ENCODE data around the gene GLCE. TPM values are rescaled to one million over a fixed set of nuclear protein-coding genes. Genes with fewer than 3 reads are reported as not detected.
"Not testable (repeated sequence)": the region's sequence is repeated elsewhere in the genome, so short reads cannot be mapped to it uniquely, and the experiment has no call there.

The GLCE gene
- total RNA-seq, 2 donors from 2014 or later, result 3.9 to 4.2 TPM

- H3K9me3 Mint-ChIP-seq, result no peaks in the 10 kb centered on the region
- ATAC-seq (replicated peaks in 1 of 2), result no peak
- no peak overlapping the region for H3K4me3 Mint-ChIP-seq
- H3K27ac Mint-ChIP-seq, result no peak overlapping the region
- no peaks in the 10 kb centered on the region for H3K36me3 Mint-ChIP-seq (ENCODE audit: insufficient read depth in 2 of 2)
- H3K4me1 Mint-ChIP-seq (ENCODE audit: low read depth), result no peaks in the 10 kb centered on the region
- no peak for DNase-seq
- peaks cover 2% of the 10 kb centered on the region for H3K27me3 Mint-ChIP-seq (ENCODE audit: low read depth)
These were observed 120.3 kb downstream of the GLCE start for GRCh38 chr15:69280783-69281182.

GRCh38 chr15:69282104-69282743, 121.8 kb downstream of the GLCE start:
- Mint-ChIP-seq H3K27ac (no peak overlapping the region), H3K36me3 (ENCODE audit: insufficient read depth in 2 of 2) (no peaks in the 10 kb centered on the region), H3K27me3 (ENCODE audit: low read depth) (no peaks in the 10 kb centered on the region), H3K9me3 (no peaks in the 10 kb centered on the region), H3K4me1 (ENCODE audit: low read depth) (no peaks in the 10 kb centered on the region), H3K4me3 (no peak overlapping the region)
- DNase-seq (no peak), ATAC-seq (replicated peaks in 1 of 2) (no peak)

GRCh38 chr15:69285834-69286233, 125.4 kb downstream of the GLCE start:
- H3K36me3 Mint-ChIP-seq (ENCODE audit: insufficient read depth in 2 of 2), result no peaks in the 10 kb centered on the region
- H3K4me3 Mint-ChIP-seq, result no peak overlapping the region
- DNase-seq (no peak), ATAC-seq (replicated peaks in 1 of 2) (no peak)
- H3K9me3 Mint-ChIP-seq, result no peaks in the 10 kb centered on the region
- no peaks in the 10 kb centered on the region for H3K27me3 Mint-ChIP-seq (ENCODE audit: low read depth)
- H3K27ac Mint-ChIP-seq, result no peak overlapping the region
- no peaks in the 10 kb centered on the region for H3K4me1 Mint-ChIP-seq (ENCODE audit: low read depth)

- H3K4me1 Mint-ChIP-seq (ENCODE audit: low read depth), result no peaks in the 10 kb centered on the region
- no peaks in the 10 kb centered on the region for H3K36me3 Mint-ChIP-seq (ENCODE audit: insufficient read depth in 2 of 2)
- ATAC-seq (replicated peaks in 1 of 2), result no peak
- H3K27me3 Mint-ChIP-seq (ENCODE audit: low read depth), result no peaks in the 10 kb centered on the region
- no peak for DNase-seq
- H3K9me3 Mint-ChIP-seq, result no peaks in the 10 kb centered on the region
- no peak overlapping the region for H3K27ac Mint-ChIP-seq
- H3K4me3 Mint-ChIP-seq, result no peak overlapping the region
These were observed 127.6 kb downstream of the GLCE start for GRCh38 chr15:69288011-69288410.

- H3K27ac Mint-ChIP-seq, result no peak overlapping the region
- no peak for DNase-seq
- no peak for ATAC-seq (replicated peaks in 1 of 2)
- H3K4me1 Mint-ChIP-seq (ENCODE audit: low read depth), result no peaks in the 10 kb centered on the region
- no peaks in the 10 kb centered on the region for H3K36me3 Mint-ChIP-seq (ENCODE audit: insufficient read depth in 2 of 2)
- no peaks in the 10 kb centered on the region for H3K9me3 Mint-ChIP-seq
- H3K27me3 Mint-ChIP-seq (ENCODE audit: low read depth), result no peaks in the 10 kb centered on the region
- no peak overlapping the region for H3K4me3 Mint-ChIP-seq
These were observed 128.3 kb downstream of the GLCE start for GRCh38 chr15:69288531-69289341.

- H3K27me3 Mint-ChIP-seq (ENCODE audit: low read depth), result no peaks in the 10 kb centered on the region
- DNase-seq (no peak), ATAC-seq (replicated peaks in 1 of 2) (no peak)
- H3K9me3 Mint-ChIP-seq, result no peaks in the 10 kb centered on the region
- H3K27ac Mint-ChIP-seq, result no peak overlapping the region
- H3K4me1 Mint-ChIP-seq (ENCODE audit: low read depth), result no peaks in the 10 kb centered on the region
- H3K4me3 Mint-ChIP-seq, result no peak overlapping the region
- no peaks in the 10 kb centered on the region for H3K36me3 Mint-ChIP-seq (ENCODE audit: insufficient read depth in 2 of 2)
These were observed 129.1 kb downstream of the GLCE start for GRCh38 chr15:69289342-69290146.

GRCh38 chr15:69290346-69291164, 130.1 kb downstream of the GLCE start:
- no peak for ATAC-seq (replicated peaks in 1 of 2)
- no peaks in the 10 kb centered on the region for H3K4me1 Mint-ChIP-seq (ENCODE audit: low read depth)
- DNase-seq, result no peak
- H3K4me3 Mint-ChIP-seq, result no peak overlapping the region
- peaks cover 7% of the 10 kb centered on the region for H3K27me3 Mint-ChIP-seq (ENCODE audit: low read depth)
- no peaks in the 10 kb centered on the region for H3K36me3 Mint-ChIP-seq (ENCODE audit: insufficient read depth in 2 of 2)
- H3K9me3 Mint-ChIP-seq, result no peaks in the 10 kb centered on the region
- no peak overlapping the region for H3K27ac Mint-ChIP-seq

- H3K4me1 Mint-ChIP-seq (ENCODE audit: low read depth); H3K9me3 Mint-ChIP-seq: not testable (repeated sequence)
These were observed 131.2 kb downstream of the GLCE start for GRCh38 chr15:69291651-69292050.

GRCh38 chr15:69292826-69293420, 132.5 kb downstream of the GLCE start:
- DNase-seq, result no peak
- no peak for ATAC-seq (replicated peaks in 1 of 2)
- no peaks in the 10 kb centered on the region for H3K36me3 Mint-ChIP-seq (ENCODE audit: insufficient read depth in 2 of 2)
- H3K27ac Mint-ChIP-seq, result no peak overlapping the region
- H3K27me3 Mint-ChIP-seq (ENCODE audit: low read depth), result peaks cover 26% of the 10 kb centered on the region
- H3K4me3 Mint-ChIP-seq, result no peak overlapping the region
- H3K9me3 Mint-ChIP-seq, result no peaks in the 10 kb centered on the region
- no peaks in the 10 kb centered on the region for H3K4me1 Mint-ChIP-seq (ENCODE audit: low read depth)

More at GRCh38 chr15:69291651-69292050, 131.2 kb downstream of the GLCE start:
- H3K36me3 Mint-ChIP-seq (ENCODE audit: insufficient read depth in 2 of 2); H3K27ac Mint-ChIP-seq; DNase-seq; ATAC-seq (replicated peaks in 1 of 2); H3K4me3 Mint-ChIP-seq: not testable (repeated sequence)
- H3K27me3 Mint-ChIP-seq (ENCODE audit: low read depth), result peaks cover 14% of the 10 kb centered on the region

GRCh38 chr15:69293741-69294615, 133.5 kb downstream of the GLCE start:
- no peak overlapping the region for H3K27ac Mint-ChIP-seq
- no peaks in the 10 kb centered on the region for H3K4me1 Mint-ChIP-seq (ENCODE audit: low read depth)
- no peak for ATAC-seq (replicated peaks in 1 of 2)
- H3K36me3 Mint-ChIP-seq (ENCODE audit: insufficient read depth in 2 of 2), result no peaks in the 10 kb centered on the region
- DNase-seq, result no peak
- peaks cover 31% of the 10 kb centered on the region for H3K27me3 Mint-ChIP-seq (ENCODE audit: low read depth)
- no peak overlapping the region for H3K4me3 Mint-ChIP-seq
- H3K9me3 Mint-ChIP-seq, result no peaks in the 10 kb centered on the region

- H3K9me3 Mint-ChIP-seq, result no peaks in the 10 kb centered on the region
- no peak overlapping the region for H3K4me3 Mint-ChIP-seq
- ATAC-seq (replicated peaks in 1 of 2) (no peak), DNase-seq (no peak)
- H3K27me3 Mint-ChIP-seq (ENCODE audit: low read depth), result peaks cover 52% of the 10 kb centered on the region
- no peaks in the 10 kb centered on the region for H3K4me1 Mint-ChIP-seq (ENCODE audit: low read depth)
- H3K27ac Mint-ChIP-seq, result no peak overlapping the region
- no peaks in the 10 kb centered on the region for H3K36me3 Mint-ChIP-seq (ENCODE audit: insufficient read depth in 2 of 2)
These were observed 136.2 kb downstream of the GLCE start for GRCh38 chr15:69296606-69297005.
